B cell (primary cell): ENCODE data around the gene SYNJ1. TPM values are rescaled to one million over a fixed set of nuclear protein-coding genes. Genes with fewer than 3 reads are reported as not detected.

ENCODE experiments used
- ATAC-seq: fragments of 200-7000 bp; cut with Tn5 transposase; one replicate; pipeline ENCODE4 v1.10.0; 2021; ENCODE audit warnings: low read depth, mild to moderate bottlenecking, moderate number of reproducible peaks, moderate library complexity
- CTCF ChIA-PET: fragments of 350-600 bp; sonication (Branson Sonifier 250); formaldehyde crosslinking; loops from one replicate; lab custom pipeline; 2021; ENCODE audit warnings: antibody characterized with exemption, inconsistent platforms; lab: Charles Lee
- POLR2A ChIA-PET: fragments of 350-600 bp; sonication (Branson Sonifier 250); formaldehyde crosslinking; loops from one replicate; lab custom pipeline; 2021; ENCODE audit warnings: antibody characterized with exemption; lab: Charles Lee
- DNase-seq: peaks from one replicate; pipeline ENCODE4 v3.0.0; 2013
- H2AFZ ChIP-seq: 2 replicates; pipeline ENCODE4 v1.6.1; 2012; ENCODE audit warnings: mild to moderate bottlenecking, low read depth, low read length; ENCODE audit not compliant: insufficient read depth, poor library complexity, severe bottlenecking
- H3K27ac ChIP-seq, 2 donors: 1 replicate in 1 of 2; 2 replicates in 1 of 2; pipeline ENCODE4 v1.5.1; 2012 to 2013; ENCODE audit warnings: low read length in 2 of 2, mild to moderate bottlenecking in 2 of 2, moderate library complexity in 1 of 2
- H3K27me3 ChIP-seq, 4 experiments: fragments of 200-600 bp in 1 of 4; sonication (generic) in 1 of 4; replicated peaks in 1 of 4; 1 replicate in 2 of 4; 2 replicates in 2 of 4; pipeline versions ENCODE4 v1.6.1 to v1.7.0; 2013 to 2016; ENCODE audit warnings: low read length in 3 of 4, mild to moderate bottlenecking in 2 of 4, mixed read lengths in 1 of 4, moderate library complexity in 1 of 4; ENCODE audit not compliant: insufficient read depth in 4 of 4, control insufficient read depth in 3 of 4; ENCODE audit errors: control extremely low read depth in 1 of 4
- H3K36me3 ChIP-seq, 2 experiments: replicated peaks in 1 of 2; 1 replicate in 1 of 2; 2 replicates in 1 of 2; pipeline versions ENCODE4 v1.6.1 to v1.7.1; 2013; ENCODE audit warnings: low read length in 1 of 2; ENCODE audit not compliant: insufficient read depth in 2 of 2, control insufficient read depth in 1 of 2; ENCODE audit errors: control extremely low read depth in 1 of 2, extremely low read depth in 1 of 2
- H3K4me1 ChIP-seq, 2 donors: fragments of 200-600 bp in 1 of 2; sonication (generic) in 1 of 2; 1 replicate in 1 of 2; 2 replicates in 1 of 2; pipeline versions ENCODE4 v1.5.1 to v1.6.1; 2013 to 2017; ENCODE audit warnings: low read length in 2 of 2; ENCODE audit not compliant: control insufficient read depth in 2 of 2, insufficient read depth in 2 of 2
- H3K4me2 ChIP-seq: replicated peaks from 2 replicates; pipeline ENCODE3; 2012; ENCODE audit warnings: mild to moderate bottlenecking, low read depth, low read length; ENCODE audit not compliant: poor library complexity, severe bottlenecking
- H3K4me3 ChIP-seq, 5 experiments: fragments of 200-600 bp in 1 of 5; sonication (generic) in 1 of 5; 1 replicate in 3 of 5; 2 replicates in 2 of 5; pipeline versions ENCODE4 v1.5.1 to v1.7.0; 2011 to 2016; ENCODE audit warnings: low read length in 4 of 5, mild to moderate bottlenecking in 4 of 5, low read depth in 2 of 5, control low read depth in 1 of 5, moderate library complexity in 1 of 5; ENCODE audit not compliant: insufficient read depth in 1 of 5; ENCODE audit errors: control extremely low read depth in 1 of 5, extremely low read depth in 1 of 5
- H3K79me2 ChIP-seq: fragments of 200-600 bp; sonication (generic); one replicate; pipeline ENCODE4 v1.6.0; 2016; ENCODE audit warnings: low read length; ENCODE audit not compliant: control insufficient read depth, insufficient read depth
- H3K9ac ChIP-seq: fragments of 200-600 bp; sonication (generic); 2 replicates; pipeline ENCODE4 v1.6.1; 2017; ENCODE audit warnings: mild to moderate bottlenecking, low read length, moderate library complexity
- H3K9me3 ChIP-seq, 3 donors: one replicate each; pipeline versions ENCODE4 v1.6.1 to v1.7.1; 2013; ENCODE audit warnings: low read length in 2 of 3; ENCODE audit not compliant: control insufficient read depth in 2 of 3, insufficient read depth in 1 of 3; ENCODE audit errors: control extremely low read depth in 1 of 3
- H4K20me1 ChIP-seq: 2 replicates; pipeline ENCODE4 v1.6.0; 2012; ENCODE audit warnings: mild to moderate bottlenecking, low read length; ENCODE audit not compliant: insufficient read depth, control insufficient read depth, poor library complexity, severe bottlenecking
- H3K27ac Mint-ChIP-seq: one replicate; pipeline ENCODE4 v1.8.0; 2021; ENCODE audit warnings: mixed read lengths
- H3K27me3 Mint-ChIP-seq: one replicate; pipeline ENCODE4 v1.8.0; 2021; ENCODE audit warnings: mixed read lengths
- H3K4me1 Mint-ChIP-seq: one replicate; pipeline ENCODE4 v1.8.0; 2021; ENCODE audit warnings: mixed read lengths
- H3K4me3 Mint-ChIP-seq: one replicate; pipeline ENCODE4 v1.8.0; 2021; ENCODE audit warnings: mixed read lengths
- H3K9me3 Mint-ChIP-seq: one replicate; pipeline ENCODE4 v1.8.0; 2022; ENCODE audit warnings: mixed read lengths; ENCODE audit not compliant: insufficient read depth
- CTCF ChIP-seq: fragments of 200-600 bp; IDR thresholded peaks from one replicate; pipeline ENCODE4 v1.8.0; 2022; ENCODE audit warnings: antibody characterized with exemption, mild to moderate bottlenecking
- EZH2 ChIP-seq: IDR thresholded peaks from 2 replicates; pipeline ENCODE4 v1.6.1; 2012; ENCODE audit warnings: borderline replicate concordance, low read depth, mild to moderate bottlenecking, moderate library complexity, low read length; ENCODE audit not compliant: insufficient read depth, poor library complexity, severe bottlenecking
- WGBS: methylation state at CpG from one replicate; pipeline ENCODE4 v1.1.5; 2013; ENCODE audit warnings: missing lambda C conversion rate; ENCODE audit not compliant: insufficient coverage; 5-methylcytosine and 5-hydroxymethylcytosine counted together
- intact Hi-C: fragments of 100-400 bp; cut with micrococcal nuclease; formaldehyde crosslinking; loops from one replicate; pipeline ENCODE4 v1.10.0; 2022
- polyA plus RNA-seq: library from polyadenylated mRNA; depleted of rRNA; stranded (reverse); fragments of >200 nt; gene quantifications from 2 replicates; pipeline ENCODE4 v1.2.3, GENCODE V29; 2012
- total RNA-seq, 2 donors: library from RNA; stranded (reverse); fragments of 120-200 nt in 1 of 2; gene quantifications; 1 replicate in 1 of 2; 2 replicates in 1 of 2; pipeline versions ENCODE4 v1.2.3 to v1.2.4, GENCODE V29; 2013 to 2022

SYNJ1 gene
- total and polyA plus RNA-seq, 2 donors (not counting 1 experiment from before 2014, with no cell fraction given) = 2.2 to 9.4 TPM

GRCh38 chr21:32753818-32754585 is 26.2 kb upstream of the SYNJ1 start:
- whole genome bisulfite sequencing = no CpG with 5 or more reads among the region's 6 CpGs
- no peak overlapping the region for H3K27ac ChIP-seq
- no peaks in the 10 kb centered on the region for H3K9me3 Mint-ChIP-seq
- no peak overlapping the region for H3K4me3 Mint-ChIP-seq
- no peaks in the 10 kb centered on the region for H3K79me2 ChIP-seq
- no peaks in the 10 kb centered on the region for H3K9me3 ChIP-seq
- H2AFZ ChIP-seq = no peak overlapping the region
- ATAC-seq = no peak
- ChIA-PET CTCF (interaction anchor here (1.7 kb wide), 1 partner anchor 10 kb away, joined by 4 read pairs; no protein-coding TSS in a partner anchor), POLR2A (interaction anchor here (0.8 kb wide), 1 partner anchor 10 kb away, joined by 3 read pairs; no protein-coding TSS in a partner anchor)
- no peak overlapping the region for H3K4me3 ChIP-seq
- H3K4me1 ChIP-seq = no peaks in the 10 kb centered on the region
- intact Hi-C loops = no loop called here
- H3K36me3 ChIP-seq = peaks cover 0 to 56% of the 10 kb centered on the region in 2 experiments
- no peak overlapping the region for H3K9ac ChIP-seq
- no peaks in the 10 kb centered on the region for H3K27me3 ChIP-seq
- H3K4me2 ChIP-seq = no peak overlapping the region
- H3K27me3 Mint-ChIP-seq = no peaks in the 10 kb centered on the region
- TF ChIP-seq CTCF (no peak), EZH2 (no peak)
- H3K27ac Mint-ChIP-seq = no peak overlapping the region
- no peaks in the 10 kb centered on the region for H3K4me1 Mint-ChIP-seq
- no peak for DNase-seq
- H4K20me1 ChIP-seq = no peaks in the 10 kb centered on the region

GRCh38 chr21:32750405-32750804 is 22.6 kb upstream of the SYNJ1 start:
- no peaks in the 10 kb centered on the region for H3K4me1 Mint-ChIP-seq
- Histone ChIP-seq H3K4me1 (no peaks in the 10 kb centered on the region), H3K27me3 (no peaks in the 10 kb centered on the region), H3K27ac (no peak overlapping the region), H4K20me1 (no peaks in the 10 kb centered on the region), H3K9me3 (no peaks in the 10 kb centered on the region), H3K4me2 (no peak overlapping the region), H2AFZ (no peak overlapping the region), H3K36me3 (peaks cover 1 to 66% of the 10 kb centered on the region in 2 experiments), H3K79me2 (no peaks in the 10 kb centered on the region), H3K4me3 (no peak overlapping the region), H3K9ac (no peak overlapping the region)
- H3K27ac Mint-ChIP-seq = no peak overlapping the region
- ChIA-PET POLR2A (no interaction called here), CTCF (no interaction called here)
- H3K9me3 Mint-ChIP-seq = no peaks in the 10 kb centered on the region
- no peak for DNase-seq
- H3K27me3 Mint-ChIP-seq = no peaks in the 10 kb centered on the region
- TF ChIP-seq CTCF (no peak), EZH2 (no peak)
- ATAC-seq = no peak
- H3K4me3 Mint-ChIP-seq = no peak overlapping the region
- intact Hi-C loops = no loop called here
